Cerebellar nuclear complex (tissue), 1 donor: ENCODE measurements around the gene TGM6.

Experiments
- DNase-seq, 2 experiments: peaks; one replicate each; lab custom pipeline; 2025; lab: John Stamatoyannopoulos, UW

The TGM6 gene

GRCh38 chr20:2364044-2364443 is 16.7 kb upstream of the TGM6 start:
- no peak for DNase-seq

GRCh38 chr20:2365091-2365490 is 15.6 kb upstream of the TGM6 start:
- DNase-seq: no peak

DNA sequence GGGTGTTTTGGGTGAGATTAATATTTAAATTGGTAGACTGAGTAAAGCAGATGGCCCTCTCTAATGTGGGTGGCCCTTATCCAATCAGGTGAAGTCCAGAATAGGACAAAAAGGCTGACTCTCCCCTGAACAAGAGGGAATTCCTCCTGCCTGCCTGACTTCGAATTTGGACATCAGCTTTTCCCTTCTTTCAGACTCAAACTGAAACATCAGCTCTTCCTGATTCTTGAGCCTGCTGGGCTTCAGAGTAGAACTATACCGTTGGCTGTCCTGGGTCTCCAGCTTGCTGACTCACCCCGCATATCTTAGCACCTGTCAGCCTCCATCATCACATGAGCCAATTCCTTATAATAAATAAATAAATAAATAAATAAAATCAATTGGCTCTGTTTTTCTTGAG is 15.0 kb upstream of the TGM6 start:
- DNase-seq: no peak

- no peak for DNase-seq
Measured at GRCh38 chr20:2368621-2369020, 12.1 kb upstream of the TGM6 start.

DNA sequence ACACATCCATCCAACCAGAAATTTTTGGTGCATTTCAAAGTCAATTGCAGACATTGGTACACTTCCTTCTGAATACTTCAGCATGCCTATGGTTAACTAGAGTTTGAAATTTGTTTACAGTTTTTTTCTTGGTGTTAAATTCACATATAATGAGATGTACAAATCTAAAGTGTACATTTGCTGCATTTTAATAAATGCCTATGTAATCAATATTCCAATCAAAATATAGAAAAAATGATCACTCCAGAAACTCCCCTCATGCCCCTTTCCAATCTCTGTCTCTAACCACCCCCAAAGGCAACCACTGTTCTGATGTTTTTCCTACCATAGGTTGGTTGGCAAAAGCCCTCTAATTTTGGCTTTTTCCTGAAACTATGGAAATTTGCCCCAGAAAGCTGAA is 7.6 kb upstream of the TGM6 start:
- DNase-seq: no peak

- DNase-seq: no peak
Measured at GRCh38 chr20:2374346-2375125, 6.2 kb upstream of the TGM6 start.

DNA sequence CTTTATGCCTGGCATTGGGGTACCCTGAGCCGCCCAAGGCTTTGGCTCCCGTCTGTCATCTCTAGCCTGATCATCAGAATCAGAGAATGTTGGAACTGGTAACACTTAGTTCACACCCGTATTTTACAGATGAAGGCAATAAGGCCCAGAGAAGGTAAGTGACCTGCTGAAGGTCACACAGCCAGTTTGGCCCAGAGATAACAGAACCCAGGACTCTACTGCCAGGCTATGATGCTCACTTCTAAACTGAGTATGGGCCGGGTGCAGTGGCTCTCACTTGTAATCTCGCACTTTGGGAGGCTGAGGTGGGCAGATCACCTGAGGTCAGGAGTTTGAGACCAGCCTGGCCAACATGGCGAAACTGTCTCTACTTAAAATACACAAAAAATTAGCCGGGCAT is 1.8 kb upstream of the TGM6 start:
- no peak for DNase-seq

DNA sequence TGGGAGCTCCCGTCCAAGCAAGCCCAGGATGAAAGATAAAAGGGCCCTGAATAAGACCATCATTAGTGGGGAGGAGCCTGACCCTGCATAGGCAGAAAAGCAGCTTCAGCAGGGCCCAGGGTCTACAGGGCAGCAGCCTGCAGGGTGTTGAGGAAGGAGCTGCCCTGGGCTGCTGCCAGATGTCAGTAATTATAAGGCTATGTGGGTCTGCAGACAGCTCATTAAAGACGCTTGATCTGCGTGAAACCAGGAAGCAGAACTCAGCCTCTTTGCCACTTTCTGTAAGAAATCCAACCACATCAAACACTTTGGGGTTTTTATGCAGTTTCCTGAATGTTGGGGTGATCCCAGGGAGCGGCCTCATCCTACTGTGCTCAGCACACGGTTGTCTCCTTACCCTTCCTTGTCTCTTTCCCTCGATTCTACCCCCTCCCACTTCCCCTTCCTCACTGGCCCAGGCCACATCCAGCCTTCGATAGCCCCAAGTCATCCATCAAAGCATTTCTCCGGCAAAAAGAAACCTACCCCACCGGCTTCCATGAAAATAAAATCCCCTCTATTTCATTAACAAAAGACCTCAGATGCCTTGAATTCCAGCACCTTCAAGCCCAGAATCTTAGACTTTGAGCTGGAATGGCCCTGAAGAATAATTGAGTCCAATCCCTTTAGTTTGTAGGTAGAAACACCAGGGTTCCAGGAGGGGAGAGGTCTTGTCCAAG is 1.0 kb upstream of the TGM6 start:
- DNase-seq: no peak

DNA sequence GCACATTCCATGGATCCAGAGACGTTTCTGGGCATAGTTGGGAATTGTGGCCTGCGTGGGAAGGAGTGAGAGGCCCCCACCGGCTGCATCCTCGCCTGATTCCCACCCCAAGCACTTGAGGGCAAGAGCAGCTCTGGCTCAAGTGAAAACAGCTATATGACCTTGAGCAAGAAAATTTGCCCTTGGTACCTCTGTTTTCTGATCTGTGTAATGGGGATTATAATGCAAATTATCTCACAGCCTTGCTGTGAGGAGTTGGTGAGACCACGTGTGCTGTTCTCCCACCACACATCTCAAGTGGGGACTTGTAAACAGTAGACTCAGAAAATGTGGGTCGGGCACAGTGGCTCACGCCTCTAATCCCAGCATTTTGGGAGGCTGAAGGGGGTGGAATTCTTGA is 602 bp downstream of the TGM6 start:
- DNase-seq: no peak

- DNase-seq: no peak
Measured at GRCh38 chr20:2382833-2383232, 2.1 kb downstream of the TGM6 start.

GRCh38 chr20:2385026-2385425 is 4.3 kb downstream of the TGM6 start:
- no peak for DNase-seq

DNA sequence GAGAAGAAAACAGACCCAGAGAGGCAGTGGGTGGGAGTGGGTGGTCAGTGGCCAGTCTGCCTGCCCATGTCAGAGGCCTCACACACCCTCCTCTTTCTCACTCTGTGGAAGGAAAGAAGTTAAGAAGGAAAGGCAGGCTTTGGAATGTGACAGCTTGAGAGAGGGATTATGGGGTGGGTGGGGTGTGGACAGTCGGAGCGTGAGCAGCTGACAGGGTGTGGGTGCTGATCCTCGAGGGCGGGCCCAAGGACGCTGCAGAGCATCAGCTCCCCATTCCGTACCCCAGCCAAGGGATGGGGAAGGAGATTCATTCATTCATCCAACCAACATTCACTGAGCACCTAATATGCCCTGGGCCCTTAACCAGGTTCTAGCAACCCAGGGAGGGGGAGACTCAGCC is 4.8 kb downstream of the TGM6 start:
- no peak for DNase-seq

GRCh38 chr20:2386516-2387179 is 5.9 kb downstream of the TGM6 start:
- no peak for DNase-seq

GRCh38 chr20:2387180-2387577 is 6.5 kb downstream of the TGM6 start:
- DNase-seq: no peak

- no peak for DNase-seq
Measured at GRCh38 chr20:2387580-2387979, 6.9 kb downstream of the TGM6 start.

- DNase-seq: no peak
Measured at GRCh38 chr20:2390951-2391675, 10.4 kb downstream of the TGM6 start.

- DNase-seq: no peak
Measured at GRCh38 chr20:2394411-2395055, 13.8 kb downstream of the TGM6 start.

GRCh38 chr20:2395136-2395535 is 14.4 kb downstream of the TGM6 start:
- DNase-seq: no peak

DNA sequence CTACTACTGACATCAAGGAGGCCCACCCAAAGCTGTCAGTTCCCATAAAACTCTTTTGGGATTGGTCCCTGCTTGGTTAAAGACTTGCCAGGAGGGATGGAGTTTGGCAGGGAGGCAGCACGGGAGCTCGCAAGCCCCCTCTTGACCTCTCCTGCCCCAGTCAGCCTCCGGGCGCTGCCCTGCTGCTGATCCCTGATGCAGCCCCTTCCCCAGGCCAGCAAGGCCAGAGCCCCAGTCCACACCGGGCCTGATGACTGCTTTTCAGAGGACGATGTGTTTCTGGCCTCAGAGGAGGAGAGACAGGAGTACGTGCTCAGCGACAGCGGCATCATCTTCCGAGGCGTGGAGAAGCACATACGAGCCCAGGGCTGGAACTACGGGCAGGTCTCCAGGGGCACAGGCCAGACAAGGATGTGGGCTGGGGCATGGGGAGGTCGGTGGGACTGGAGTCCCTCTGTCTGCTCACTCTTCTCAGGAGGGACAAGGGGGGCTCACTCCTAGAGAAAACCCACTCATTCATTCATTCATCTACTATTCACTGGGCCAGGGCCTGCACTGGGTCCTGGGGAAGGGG is 15.6 kb downstream of the TGM6 start:
- DNase-seq: no peak

DNA sequence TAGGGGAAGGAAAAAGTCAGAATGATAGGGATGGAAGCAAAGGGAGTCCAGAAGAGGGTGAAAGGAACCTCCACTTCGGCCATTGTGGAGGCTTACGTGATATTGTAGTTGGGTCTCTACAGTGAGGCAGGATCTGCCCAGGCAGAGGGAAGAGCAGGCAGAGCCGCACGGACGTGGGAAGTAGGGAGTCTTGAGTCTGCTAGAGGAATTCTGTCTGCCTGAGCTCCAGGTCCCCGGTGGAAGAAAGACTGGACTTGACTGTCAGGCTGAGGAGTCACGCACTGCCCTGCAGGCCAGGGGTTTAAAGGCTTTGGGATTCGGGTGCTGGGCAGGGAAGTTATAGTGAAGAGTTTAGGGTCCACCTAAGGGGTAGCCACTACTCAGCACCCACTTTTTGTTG is 16.4 kb downstream of the TGM6 start:
- no peak for DNase-seq

- no peak for DNase-seq
Measured at GRCh38 chr20:2397595-2398145, 17.0 kb downstream of the TGM6 start.
